ENCODE measurements around the gene NLGN1.
A peak's percentile ranks its signal among the peaks of the same experiment; 100 is the strongest.
"Not testable (repeated sequence)": the region's sequence is repeated elsewhere in the genome, so short reads cannot be mapped to it uniquely, and the experiment has no call there.

Gene NLGN1

GRCh38 chr3:173397161-173398110, at the start of gene NLGN1:
NLGN1 (plus strand) TSS chr3:173397744.
- Mint-ChIP-seq H3K27ac (peak within 1 kb of the TSS; percentile 34), H3K4me1 (ENCODE audit: low read depth) (peaks cover 22% of the 10 kb centered on the region), H3K36me3 (ENCODE audit: low read depth) (no peaks in the 10 kb centered on the region), H3K4me3 (peak within 1 kb of the TSS; percentile 74), H3K9me3 (no peaks in the 10 kb centered on the region), H3K27me3 (ENCODE audit: low read depth) (peaks cover 67% of the 10 kb centered on the region)
- DNase-seq (ENCODE audit: low spot score): no peak

GRCh38 chr3:173351886-173352285, 45.7 kb upstream of the NLGN1 start:
- peaks cover 6% of the 10 kb centered on the region for H3K9me3 Mint-ChIP-seq
- no peaks in the 10 kb centered on the region for H3K4me1 Mint-ChIP-seq (ENCODE audit: low read depth)
- H3K36me3 Mint-ChIP-seq (ENCODE audit: low read depth): no peaks in the 10 kb centered on the region
- DNase-seq (ENCODE audit: low spot score): no peak
- H3K27me3 Mint-ChIP-seq (ENCODE audit: low read depth): no peaks in the 10 kb centered on the region
- H3K4me3 Mint-ChIP-seq: no peak overlapping the region
- H3K27ac Mint-ChIP-seq: no peak overlapping the region

GRCh38 chr3:173353137-173353536, 44.4 kb upstream of the NLGN1 start:
- H3K4me1 Mint-ChIP-seq (ENCODE audit: low read depth); H3K36me3 Mint-ChIP-seq (ENCODE audit: low read depth); H3K27me3 Mint-ChIP-seq (ENCODE audit: low read depth); DNase-seq (ENCODE audit: low spot score); H3K9me3 Mint-ChIP-seq; H3K4me3 Mint-ChIP-seq; H3K27ac Mint-ChIP-seq: not testable (repeated sequence)

GRCh38 chr3:173354124-173354523, 43.4 kb upstream of the NLGN1 start:
- Mint-ChIP-seq H3K27ac (no peak overlapping the region), H3K27me3 (ENCODE audit: low read depth) (no peaks in the 10 kb centered on the region), H3K36me3 (ENCODE audit: low read depth) (no peaks in the 10 kb centered on the region), H3K9me3 (peaks cover 6% of the 10 kb centered on the region), H3K4me3 (no peak overlapping the region), H3K4me1 (ENCODE audit: low read depth) (no peaks in the 10 kb centered on the region)
- DNase-seq (ENCODE audit: low spot score): no peak

GRCh38 chr3:173371848-173372487, 25.6 kb upstream of the NLGN1 start:
- H3K9me3 Mint-ChIP-seq: no peaks in the 10 kb centered on the region
- no peak for DNase-seq (ENCODE audit: low spot score)
- H3K4me3 Mint-ChIP-seq: no peak overlapping the region
- H3K27ac Mint-ChIP-seq: no peak overlapping the region
- H3K4me1 Mint-ChIP-seq (ENCODE audit: low read depth): no peaks in the 10 kb centered on the region
- H3K36me3 Mint-ChIP-seq (ENCODE audit: low read depth): no peaks in the 10 kb centered on the region
- no peaks in the 10 kb centered on the region for H3K27me3 Mint-ChIP-seq (ENCODE audit: low read depth)

- no peaks in the 10 kb centered on the region for H3K9me3 Mint-ChIP-seq
- no peaks in the 10 kb centered on the region for H3K36me3 Mint-ChIP-seq (ENCODE audit: low read depth)
- no peaks in the 10 kb centered on the region for H3K27me3 Mint-ChIP-seq (ENCODE audit: low read depth)
- H3K27ac Mint-ChIP-seq: no peak overlapping the region
- H3K4me1 Mint-ChIP-seq (ENCODE audit: low read depth): no peaks in the 10 kb centered on the region
- no peak for DNase-seq (ENCODE audit: low spot score)
- H3K4me3 Mint-ChIP-seq: no peak overlapping the region
Observed at GRCh38 chr3:173380681-173381080, 16.9 kb upstream of the NLGN1 start.

GRCh38 chr3:173381936-173382335, 15.6 kb upstream of the NLGN1 start:
- not testable (repeated sequence) for H3K27me3 Mint-ChIP-seq (ENCODE audit: low read depth); H3K4me3 Mint-ChIP-seq; H3K4me1 Mint-ChIP-seq (ENCODE audit: low read depth); H3K27ac Mint-ChIP-seq; DNase-seq (ENCODE audit: low spot score); H3K9me3 Mint-ChIP-seq; H3K36me3 Mint-ChIP-seq (ENCODE audit: low read depth)

GRCh38 chr3:173395073-173395411, 2.5 kb upstream of the NLGN1 start:
- DNase-seq (ENCODE audit: low spot score): no peak

GRCh38 chr3:173395412-173396181, 1.9 kb upstream of the NLGN1 start:
- Mint-ChIP-seq H3K4me1 (ENCODE audit: low read depth) (peaks cover 22% of the 10 kb centered on the region), H3K9me3 (no peaks in the 10 kb centered on the region), H3K27ac (peak overlapping the region; percentile 49), H3K36me3 (ENCODE audit: low read depth) (no peaks in the 10 kb centered on the region), H3K4me3 (peak overlapping the region; percentile 83), H3K27me3 (ENCODE audit: low read depth) (peaks cover 63% of the 10 kb centered on the region)
- DNase-seq (ENCODE audit: low spot score): peak; percentile 62

More at GRCh38 chr3:173395073-173395411, 2.5 kb upstream of the NLGN1 start:
- no peaks in the 10 kb centered on the region for H3K9me3 Mint-ChIP-seq
- peaks cover 22% of the 10 kb centered on the region for H3K4me1 Mint-ChIP-seq (ENCODE audit: low read depth)
- H3K36me3 Mint-ChIP-seq (ENCODE audit: low read depth): no peaks in the 10 kb centered on the region
- H3K27ac Mint-ChIP-seq: peak overlapping the region; percentile 41
- H3K27me3 Mint-ChIP-seq (ENCODE audit: low read depth): peaks cover 59% of the 10 kb centered on the region
- H3K4me3 Mint-ChIP-seq: peak overlapping the region; percentile 83

GRCh38 chr3:173396191-173397041, 1.1 kb upstream of the NLGN1 start:
- Mint-ChIP-seq H3K36me3 (ENCODE audit: low read depth) (no peaks in the 10 kb centered on the region), H3K4me1 (ENCODE audit: low read depth) (peaks cover 22% of the 10 kb centered on the region), H3K4me3 (peak overlapping the region; percentile 83), H3K9me3 (no peaks in the 10 kb centered on the region), H3K27me3 (ENCODE audit: low read depth) (peaks cover 67% of the 10 kb centered on the region), H3K27ac (no peak overlapping the region)
- DNase-seq (ENCODE audit: low spot score): no peak

GRCh38 chr3:173398111-173398479, 551 bp downstream of the NLGN1 start:
- H3K4me3 Mint-ChIP-seq: peak overlapping the region; percentile 0
- no peaks in the 10 kb centered on the region for H3K9me3 Mint-ChIP-seq

GRCh38 chr3:173399044-173399443, 1.5 kb downstream of the NLGN1 start:
- Mint-ChIP-seq H3K4me3 (no peak overlapping the region), H3K27me3 (ENCODE audit: low read depth) (peaks cover 60% of the 10 kb centered on the region), H3K27ac (no peak overlapping the region), H3K36me3 (ENCODE audit: low read depth) (no peaks in the 10 kb centered on the region), H3K4me1 (ENCODE audit: low read depth) (peaks cover 22% of the 10 kb centered on the region), H3K9me3 (no peaks in the 10 kb centered on the region)
- DNase-seq (ENCODE audit: low spot score): no peak

More at GRCh38 chr3:173398111-173398479, 551 bp downstream of the NLGN1 start:
- H3K27me3 Mint-ChIP-seq (ENCODE audit: low read depth): peaks cover 67% of the 10 kb centered on the region
- H3K4me1 Mint-ChIP-seq (ENCODE audit: low read depth): peaks cover 22% of the 10 kb centered on the region
- no peak for DNase-seq (ENCODE audit: low spot score)
- no peaks in the 10 kb centered on the region for H3K36me3 Mint-ChIP-seq (ENCODE audit: low read depth)
- peak overlapping the region; percentile 34 for H3K27ac Mint-ChIP-seq

GRCh38 chr3:173401369-173401768, 3.8 kb downstream of the NLGN1 start:
- no peak overlapping the region for H3K27ac Mint-ChIP-seq
- no peaks in the 10 kb centered on the region for H3K36me3 Mint-ChIP-seq (ENCODE audit: low read depth)
- H3K4me1 Mint-ChIP-seq (ENCODE audit: low read depth): peaks cover 12% of the 10 kb centered on the region
- DNase-seq (ENCODE audit: low spot score): no peak
- H3K4me3 Mint-ChIP-seq: no peak overlapping the region
- H3K9me3 Mint-ChIP-seq: no peaks in the 10 kb centered on the region
- peaks cover 38% of the 10 kb centered on the region for H3K27me3 Mint-ChIP-seq (ENCODE audit: low read depth)

Measured in T-helper 2 cell treated with Interferon-gamma antibody and Interleukin-4, amounts not matched to agents 5 μg/mL and 100 μg/mL, for 36 hours (primary cell).